ENCODE measurements around the gene LZIC. TPM values are rescaled to one million over a fixed set of nuclear protein-coding genes. Genes with fewer than 3 reads are reported as not detected.

LZIC gene
- total and polyA plus RNA-seq, 9 of the 15 experiments (the other 6 are each of a cell fraction or from before 2014, with no cell fraction given): 32.9 to 109 (median 61.7) TPM

DNA sequence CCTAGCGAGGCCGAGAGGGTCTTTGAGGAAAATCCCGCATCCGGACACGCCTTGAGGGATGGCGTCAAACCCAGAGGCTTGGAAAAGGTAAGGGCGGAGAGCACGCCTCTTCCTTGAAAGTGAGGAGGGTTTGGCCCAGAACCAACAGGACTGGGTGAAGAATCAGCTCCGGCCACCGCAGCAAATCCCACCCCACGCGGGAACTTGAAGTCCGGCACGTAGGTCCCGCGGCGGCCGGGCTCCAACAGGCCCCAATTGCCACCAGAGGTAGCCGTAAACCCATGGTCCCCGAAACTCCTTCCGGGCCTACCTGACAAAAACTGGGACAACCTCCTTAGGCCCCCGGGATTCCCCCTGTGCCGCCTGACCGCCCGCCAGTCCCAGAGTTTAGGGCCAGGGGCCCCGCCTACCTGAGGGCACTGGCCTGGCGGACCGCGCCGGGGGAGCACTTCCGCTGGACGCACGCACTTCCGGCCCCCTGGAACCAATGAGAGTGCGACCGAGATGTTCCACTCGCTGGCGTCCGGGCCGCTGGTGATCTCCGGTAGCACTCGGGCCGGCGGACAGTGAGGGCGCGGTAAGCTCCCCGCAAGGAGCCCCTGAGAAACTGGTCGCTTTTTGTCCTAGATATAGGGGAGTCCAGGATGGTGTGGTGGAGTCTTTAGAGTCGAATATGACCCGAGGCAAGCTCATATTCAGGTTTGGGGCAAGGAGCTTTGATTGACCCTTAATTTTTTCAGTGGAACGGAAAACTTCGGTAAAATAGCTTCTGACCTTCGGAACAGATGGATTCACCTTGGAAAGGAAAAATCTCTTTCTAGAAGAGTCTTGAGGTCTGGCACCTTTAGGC is at the start of gene LZIC, which contains the start of gene NMNAT1 (continued):
- TF ChIP-seq ZBTB11 (CRISPR knock-in tag; IDR thresholded peaks at IDR 0.05): peak; percentile 98 to 100 (median 99); a peak in 5 of 6 replicates
- no peak for TF ChIP-seq SMC3 (conservative IDR thresholded peaks at IDR 0.05; ENCODE audit: insufficient read depth, low read depth, low read length)
- TF ChIP-seq ZFX (CRISPR knock-in tag; IDR thresholded peaks at IDR 0.05): peak; percentile 100
- no peak for TF ChIP-seq TAL1 (IDR thresholded peaks at IDR 0.05)
- no peak for TF ChIP-seq BDP1 (IDR thresholded peaks at IDR 0.05; ENCODE audit: insufficient read depth, insufficient read length)
- TF ChIP-seq ZBTB49 (CRISPR knock-in tag; IDR thresholded peaks at IDR 0.05; ENCODE audit: borderline replicate concordance): no peak
- TF ChIP-seq, protein P1, sequence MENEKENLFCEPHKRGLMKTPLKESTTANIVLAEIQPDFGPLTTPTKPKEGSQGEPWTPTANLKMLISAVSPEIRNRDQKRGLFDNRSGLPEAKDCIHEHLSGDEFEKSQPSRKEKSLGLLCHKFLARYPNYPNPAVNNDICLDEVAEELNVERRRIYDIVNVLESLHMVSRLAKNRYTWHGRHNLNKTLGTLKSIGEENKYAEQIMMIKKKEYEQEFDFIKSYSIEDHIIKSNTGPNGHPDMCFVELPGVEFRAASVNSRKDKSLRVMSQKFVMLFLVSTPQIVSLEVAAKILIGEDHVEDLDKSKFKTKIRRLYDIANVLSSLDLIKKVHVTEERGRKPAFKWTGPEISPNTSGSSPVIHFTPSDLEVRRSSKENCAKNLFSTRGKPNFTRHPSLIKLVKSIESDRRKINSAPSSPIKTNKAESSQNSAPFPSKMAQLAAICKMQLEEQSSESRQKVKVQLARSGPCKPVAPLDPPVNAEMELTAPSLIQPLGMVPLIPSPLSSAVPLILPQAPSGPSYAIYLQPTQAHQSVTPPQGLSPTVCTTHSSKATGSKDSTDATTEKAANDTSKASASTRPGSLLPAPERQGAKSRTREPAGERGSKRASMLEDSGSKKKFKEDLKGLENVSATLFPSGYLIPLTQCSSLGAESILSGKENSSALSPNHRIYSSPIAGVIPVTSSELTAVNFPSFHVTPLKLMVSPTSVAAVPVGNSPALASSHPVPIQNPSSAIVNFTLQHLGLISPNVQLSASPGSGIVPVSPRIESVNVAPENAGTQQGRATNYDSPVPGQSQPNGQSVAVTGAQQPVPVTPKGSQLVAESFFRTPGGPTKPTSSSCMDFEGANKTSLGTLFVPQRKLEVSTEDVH (IDR thresholded peaks at IDR 0.05; ENCODE audit: low read depth, partially characterized antibody): peak; percentile 96
- TF ChIP-seq GTF2E2 (tag; IDR thresholded peaks at IDR 0.05): 0 out of 2 replicates have a peak, but pooled peaks have one; percentile 21
- TF ChIP-seq PRPF4 (IDR thresholded peaks at IDR 0.05; ENCODE audit: insufficient read depth, low read depth, low read length, poor library complexity, severe bottlenecking): no peak
- TF ChIP-seq, protein P2, sequence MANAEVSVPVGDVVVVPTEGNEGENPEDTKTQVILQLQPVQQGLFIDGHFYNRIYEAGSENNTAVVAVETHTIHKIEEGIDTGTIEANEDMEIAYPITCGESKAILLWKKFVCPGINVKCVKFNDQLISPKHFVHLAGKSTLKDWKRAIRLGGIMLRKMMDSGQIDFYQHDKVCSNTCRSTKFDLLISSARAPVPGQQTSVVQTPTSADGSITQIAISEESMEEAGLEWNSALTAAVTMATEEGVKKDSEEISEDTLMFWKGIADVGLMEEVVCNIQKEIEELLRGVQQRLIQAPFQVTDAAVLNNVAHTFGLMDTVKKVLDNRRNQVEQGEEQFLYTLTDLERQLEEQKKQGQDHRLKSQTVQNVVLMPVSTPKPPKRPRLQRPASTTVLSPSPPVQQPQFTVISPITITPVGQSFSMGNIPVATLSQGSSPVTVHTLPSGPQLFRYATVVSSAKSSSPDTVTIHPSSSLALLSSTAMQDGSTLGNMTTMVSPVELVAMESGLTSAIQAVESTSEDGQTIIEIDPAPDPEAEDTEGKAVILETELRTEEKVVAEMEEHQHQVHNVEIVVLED (CRISPR knock-in tag; IDR thresholded peaks at IDR 0.05): peak; percentile 96
- TF ChIP-seq, protein P3, sequence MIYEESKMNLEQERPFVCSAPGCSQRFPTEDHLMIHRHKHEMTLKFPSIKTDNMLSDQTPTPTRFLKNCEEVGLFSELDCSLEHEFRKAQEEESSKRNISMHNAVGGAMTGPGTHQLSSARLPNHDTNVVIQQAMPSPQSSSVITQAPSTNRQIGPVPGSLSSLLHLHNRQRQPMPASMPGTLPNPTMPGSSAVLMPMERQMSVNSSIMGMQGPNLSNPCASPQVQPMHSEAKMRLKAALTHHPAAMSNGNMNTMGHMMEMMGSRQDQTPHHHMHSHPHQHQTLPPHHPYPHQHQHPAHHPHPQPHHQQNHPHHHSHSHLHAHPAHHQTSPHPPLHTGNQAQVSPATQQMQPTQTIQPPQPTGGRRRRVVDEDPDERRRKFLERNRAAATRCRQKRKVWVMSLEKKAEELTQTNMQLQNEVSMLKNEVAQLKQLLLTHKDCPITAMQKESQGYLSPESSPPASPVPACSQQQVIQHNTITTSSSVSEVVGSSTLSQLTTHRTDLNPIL (CRISPR knock-in tag; IDR thresholded peaks at IDR 0.05): no peak
- no peak for TF ChIP-seq DDX20 (tag; IDR thresholded peaks at IDR 0.05; ENCODE audit: low read depth)
- TF ChIP-seq JUNB (CRISPR knock-in tag; conservative IDR thresholded peaks at IDR 0.05): no peak

Measured in K562 (cell line).